GM19099 (cell line): Measurements from ENCODE around the gene GPR32.
A peak's percentile ranks its signal among the peaks of the same experiment; 100 is the strongest.

Experiments
- POLR2A ChIP-seq: IDR thresholded peaks from 3 replicates; pipeline ENCODE4 v1.6.1; 2011; ENCODE audit warnings: low read depth; ENCODE audit not compliant: insufficient read length; ENCODE audit errors: extremely low read depth

GPR32 gene

DNA sequence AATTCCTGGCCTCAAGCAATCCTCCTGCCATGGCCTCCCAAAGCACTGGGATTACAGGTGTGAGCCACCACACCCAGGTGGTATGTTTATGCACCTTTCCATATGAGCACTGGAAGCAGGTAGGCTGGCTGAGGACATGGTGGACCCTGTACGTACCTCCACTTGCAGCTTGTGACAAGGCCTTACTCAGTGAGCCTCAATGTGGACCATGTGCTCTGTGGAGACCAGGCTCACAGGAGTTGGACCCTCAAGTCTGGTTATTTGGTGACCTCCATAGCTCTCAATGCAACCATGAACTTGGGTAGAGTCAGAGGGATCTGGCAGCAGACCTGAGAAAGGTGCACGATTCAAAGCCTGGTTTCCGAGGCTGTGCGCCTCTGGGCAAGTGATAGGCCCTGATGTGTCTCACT, 25.4 kb downstream of the GPR32 start:
- TF ChIP-seq POLR2A, result no peak

DNA sequence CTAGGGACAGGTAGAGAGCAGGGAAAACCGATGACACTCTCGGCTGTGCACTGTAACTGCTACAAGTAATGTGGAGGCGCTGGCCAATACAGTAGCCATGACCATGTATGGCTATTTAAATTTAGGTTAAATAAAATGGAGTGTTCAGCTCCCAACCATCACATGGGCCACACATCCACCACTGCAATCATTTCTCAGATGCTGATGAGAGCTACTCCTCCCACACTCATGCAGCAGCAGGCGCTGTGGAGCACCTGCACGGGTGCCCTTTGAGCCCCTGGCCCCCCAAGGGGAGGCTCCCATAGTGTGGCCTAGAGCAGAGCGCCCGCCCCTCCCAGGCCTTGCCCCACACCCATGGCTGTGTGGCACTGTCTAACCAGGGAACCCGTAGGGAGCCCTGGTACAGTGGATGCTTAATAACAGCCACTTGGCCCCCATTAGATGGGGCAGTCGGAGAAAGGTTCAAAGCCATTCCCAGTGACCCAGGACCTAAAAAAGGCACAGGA, 25.9 kb downstream of the GPR32 start:
- TF ChIP-seq POLR2A, result peak; percentile 31

DNA sequence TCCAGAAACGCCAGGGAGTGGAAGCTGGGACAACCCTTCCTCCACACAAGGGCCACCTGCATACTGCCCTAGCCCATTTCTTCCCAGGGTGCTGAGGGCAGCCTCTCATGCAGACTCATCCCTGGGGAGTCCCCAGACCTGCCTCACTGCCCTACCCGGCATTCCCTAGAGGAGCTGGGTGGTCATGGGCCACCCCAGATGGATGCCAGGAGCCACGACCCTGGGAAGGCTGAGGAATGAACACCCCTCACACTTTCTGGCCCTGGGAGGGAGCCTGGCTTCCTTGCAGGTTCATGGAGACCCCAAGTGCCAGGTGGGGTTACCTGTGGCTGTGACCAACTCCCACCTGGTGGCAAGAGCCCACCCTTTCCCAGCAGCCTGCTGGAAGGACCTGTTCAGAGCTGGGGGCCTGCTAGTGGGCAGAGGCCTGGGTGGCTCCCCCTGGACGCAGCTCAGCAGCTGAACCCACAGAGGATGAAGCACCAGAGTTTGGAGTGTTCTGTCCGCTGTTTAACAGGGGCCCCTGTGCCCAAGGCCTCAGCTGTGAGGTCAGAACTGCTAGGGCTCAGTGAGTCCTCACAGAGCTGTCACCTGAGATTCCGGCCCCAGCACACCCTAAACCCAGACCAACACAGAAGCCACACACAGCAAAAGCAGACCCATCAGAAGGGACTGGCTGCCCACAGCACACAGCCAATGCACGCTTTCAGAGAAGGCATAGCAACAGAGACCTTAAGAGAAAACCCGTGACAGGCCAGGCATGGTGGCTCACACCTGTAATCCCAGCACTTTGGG, 26.6 kb downstream of the GPR32 start:
- TF ChIP-seq POLR2A, result peak; percentile 6

DNA sequence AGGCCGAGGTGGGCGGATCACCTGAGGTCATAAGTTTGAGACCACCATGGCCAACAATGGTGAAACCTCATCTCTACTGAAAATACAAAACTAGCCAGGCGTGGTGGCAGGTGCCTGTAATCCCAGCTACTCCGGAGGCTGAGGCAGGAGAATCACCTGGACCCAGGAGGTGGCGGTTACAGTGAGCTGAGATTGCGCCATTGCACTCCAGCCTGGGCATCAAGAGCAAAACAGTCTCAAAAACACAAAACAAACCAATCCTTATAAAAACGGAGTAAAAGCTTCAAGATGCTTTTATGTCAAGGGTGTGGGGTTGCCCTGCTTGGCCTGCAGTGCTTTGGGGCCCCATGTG, 27.1 kb downstream of the GPR32 start:
- no peak for TF ChIP-seq POLR2A

DNA sequence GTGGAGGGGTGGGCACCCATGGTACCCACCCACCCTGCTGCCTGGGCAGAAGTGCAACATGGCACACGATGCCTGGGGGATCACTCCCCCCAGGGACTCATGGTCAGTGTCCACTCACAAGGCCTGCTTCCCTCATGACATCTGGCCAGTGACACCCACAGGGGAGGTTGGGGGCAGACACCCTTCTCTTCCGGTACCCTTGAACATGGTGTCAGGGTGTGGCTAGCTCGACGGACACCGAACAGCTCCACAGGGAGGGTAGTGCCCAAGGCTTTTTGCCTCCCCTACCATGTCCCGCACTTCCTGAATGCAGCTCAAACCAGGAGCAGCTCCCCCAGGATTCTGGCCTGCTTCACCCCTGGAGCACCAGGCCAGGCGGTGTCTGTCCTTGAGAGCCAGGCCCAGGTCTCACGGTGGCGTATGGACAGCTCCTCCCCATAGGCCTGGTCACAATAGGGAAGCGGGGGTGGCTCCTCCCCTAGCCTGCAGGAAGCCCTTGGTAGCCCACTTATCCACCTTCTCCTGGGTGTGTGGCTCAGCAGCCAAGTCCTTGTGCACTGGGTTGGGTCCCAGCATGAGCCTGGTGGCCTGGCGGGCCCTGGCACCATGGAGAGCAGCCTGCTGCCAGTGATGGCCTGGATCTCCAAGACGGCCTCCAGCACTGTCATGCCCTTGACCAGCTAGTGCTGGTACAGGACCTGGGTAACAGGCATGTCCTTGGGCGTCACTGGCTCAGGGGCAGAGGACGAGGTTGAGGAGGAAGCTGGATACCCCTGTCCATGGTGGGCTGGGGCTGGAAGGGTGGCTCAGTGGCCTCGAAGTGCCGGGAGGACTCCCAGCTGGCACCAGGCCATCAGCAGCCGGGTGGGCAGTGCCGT, 27.8 kb downstream of the GPR32 start:
- TF ChIP-seq POLR2A, result peak; percentile 19

DNA sequence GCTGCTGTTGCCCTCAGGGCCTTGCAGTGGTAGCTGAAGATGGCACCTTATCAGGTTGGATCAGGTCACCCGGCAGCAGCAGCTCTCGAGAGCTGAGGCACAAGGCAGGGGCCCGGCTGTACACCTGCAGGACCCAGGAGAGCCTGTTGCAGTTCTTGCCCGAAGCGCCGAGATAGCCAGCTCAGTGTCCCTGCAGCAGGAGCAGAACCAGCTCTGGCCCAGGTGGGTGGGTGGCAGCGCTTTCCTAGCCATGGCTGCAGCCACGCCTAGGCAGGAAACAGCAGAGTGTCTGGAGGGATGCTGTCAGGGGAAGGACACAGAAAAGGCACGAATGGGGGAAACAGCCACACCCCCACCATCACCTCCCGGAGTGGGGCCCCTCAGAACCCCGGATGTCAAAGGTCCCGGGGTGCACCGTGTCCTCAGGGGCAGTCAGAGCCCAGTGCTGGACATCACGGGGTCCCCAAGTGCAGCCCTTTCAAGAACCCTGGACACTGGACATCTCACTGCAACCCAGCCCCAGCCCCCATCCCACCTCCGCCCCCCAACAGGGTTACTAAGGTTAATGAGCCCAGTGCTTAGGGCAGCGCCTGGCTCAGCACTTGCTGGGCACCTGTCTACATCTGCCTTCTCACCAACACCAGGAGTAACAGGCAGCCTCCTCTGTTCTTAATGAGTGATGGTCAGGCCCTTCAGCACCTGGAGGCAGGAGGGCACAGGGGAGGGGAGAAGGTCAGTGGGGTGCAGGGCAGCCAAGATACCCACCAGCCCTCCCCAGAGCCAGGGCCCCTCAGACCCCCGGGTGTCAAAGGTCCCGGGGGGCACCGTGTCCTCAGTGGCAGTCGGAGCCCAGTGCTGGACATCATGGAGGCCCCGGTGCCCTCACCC, 28.6 kb downstream of the GPR32 start:
- TF ChIP-seq POLR2A, result no peak

DNA sequence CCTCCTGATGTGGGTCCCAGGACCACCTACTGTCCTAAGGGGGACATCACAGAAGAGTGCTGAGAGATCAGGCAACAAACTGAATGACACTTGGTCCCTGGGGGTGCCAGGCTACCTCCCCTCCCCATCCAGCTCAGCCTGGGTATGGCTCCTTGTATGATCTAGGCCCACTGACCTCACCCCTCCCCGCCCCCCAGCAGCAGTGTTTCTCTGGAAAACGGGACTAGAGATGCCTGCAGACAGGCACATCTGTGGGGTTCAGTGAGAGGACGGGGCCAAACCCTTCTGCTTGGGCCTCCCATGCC, 29.2 kb downstream of the GPR32 start:
- no peak for TF ChIP-seq POLR2A

DNA sequence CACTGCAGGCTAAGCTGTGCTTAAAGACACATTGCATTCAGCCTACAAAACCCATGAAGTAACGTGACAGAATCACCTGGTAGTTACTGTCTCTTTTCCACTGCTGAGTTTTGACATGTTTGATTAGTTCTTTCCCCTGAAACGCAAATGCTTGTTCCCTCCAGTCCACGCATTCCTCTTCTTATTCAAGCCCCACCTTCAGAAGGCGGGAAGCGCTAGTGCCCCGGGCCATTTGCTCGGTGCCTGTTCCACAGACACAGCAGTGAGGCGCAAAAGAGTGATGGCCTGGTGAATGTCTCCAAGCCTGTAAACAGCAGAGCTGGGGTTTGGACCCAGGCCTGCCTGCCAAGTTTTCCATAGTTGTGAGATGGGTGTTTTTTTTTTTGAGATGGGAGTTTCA, 30.8 kb downstream of the GPR32 start:
- no peak for TF ChIP-seq POLR2A

DNA sequence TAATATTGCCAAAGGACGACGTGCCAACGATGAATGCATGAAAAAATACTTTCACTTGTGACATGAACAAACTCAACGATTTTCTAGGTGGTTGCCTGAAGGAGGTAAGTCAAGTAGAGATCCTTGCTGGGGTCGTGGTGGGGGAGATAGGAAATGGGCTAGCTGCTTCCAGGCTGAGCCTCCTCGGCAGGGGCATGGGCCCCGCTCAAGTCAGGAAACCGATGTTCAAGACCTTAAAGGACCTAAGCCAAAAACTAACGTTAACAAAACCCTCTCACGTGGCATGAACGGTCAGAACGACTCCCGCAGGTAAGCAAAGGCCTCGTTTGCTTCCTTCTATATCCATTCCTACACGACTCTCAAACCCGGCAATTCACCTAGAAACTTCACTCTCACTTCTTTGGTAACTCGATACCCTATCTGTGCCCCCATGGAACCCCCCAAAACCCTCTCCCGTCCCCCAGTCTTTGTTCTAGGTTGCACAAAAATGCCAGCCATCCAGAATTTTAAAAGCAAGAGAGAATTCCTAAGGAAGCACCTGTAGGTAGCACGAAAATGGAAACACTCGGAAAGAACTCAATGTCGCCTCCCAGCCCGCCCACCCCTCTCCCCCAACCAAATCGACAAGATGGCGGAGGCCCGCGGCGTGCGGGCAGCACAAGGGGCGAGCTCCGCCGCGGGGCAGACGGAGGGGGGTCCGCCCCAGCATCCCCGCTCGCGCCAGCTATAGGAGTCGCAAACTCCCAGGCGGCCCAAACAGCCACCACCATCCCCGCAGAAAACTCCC, 33.6 kb downstream of the GPR32 start:
- TF ChIP-seq POLR2A, result no peak

DNA sequence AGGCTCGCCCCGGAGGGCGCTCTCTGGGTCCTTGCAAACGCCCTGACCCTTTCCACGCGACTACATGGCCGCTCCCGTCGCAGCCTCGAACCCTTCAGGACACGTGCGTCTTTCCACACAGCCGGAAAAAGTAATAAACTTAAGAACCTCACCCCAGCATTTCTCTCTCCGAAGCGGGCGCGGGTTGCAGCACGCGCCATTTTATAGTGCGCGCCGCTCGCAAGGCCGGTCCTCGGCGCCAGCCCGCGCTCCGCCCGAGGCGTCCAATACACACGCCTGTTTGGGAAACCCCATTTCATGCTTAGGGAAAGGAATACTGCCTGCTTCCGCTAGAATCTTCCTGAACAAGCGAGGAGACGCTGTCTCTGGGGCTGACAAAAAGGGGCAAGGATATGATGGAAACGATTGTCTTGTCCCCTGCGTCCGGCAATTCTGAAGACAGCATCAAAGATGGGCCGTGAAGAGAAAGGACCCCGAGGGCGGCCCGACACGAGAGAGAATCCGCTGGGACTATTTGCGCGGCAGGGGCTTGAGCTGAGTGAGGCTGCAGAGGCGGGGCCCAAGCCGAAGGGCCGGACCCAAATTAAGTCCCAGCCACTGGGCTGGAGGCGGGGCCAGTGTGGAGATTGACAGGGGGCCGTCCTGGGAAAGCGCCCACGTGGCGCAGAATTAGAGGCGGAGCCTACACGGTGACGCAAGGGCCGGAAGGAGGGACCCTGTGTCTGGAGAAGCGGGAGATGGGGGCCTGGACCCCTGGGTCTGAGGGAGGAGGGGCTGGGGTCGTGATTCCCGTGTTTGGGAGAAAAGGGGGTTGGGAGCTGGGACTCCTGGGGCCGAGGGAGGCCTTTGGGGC, 34.4 kb downstream of the GPR32 start:
- peak; percentile 99 for TF ChIP-seq POLR2A

DNA sequence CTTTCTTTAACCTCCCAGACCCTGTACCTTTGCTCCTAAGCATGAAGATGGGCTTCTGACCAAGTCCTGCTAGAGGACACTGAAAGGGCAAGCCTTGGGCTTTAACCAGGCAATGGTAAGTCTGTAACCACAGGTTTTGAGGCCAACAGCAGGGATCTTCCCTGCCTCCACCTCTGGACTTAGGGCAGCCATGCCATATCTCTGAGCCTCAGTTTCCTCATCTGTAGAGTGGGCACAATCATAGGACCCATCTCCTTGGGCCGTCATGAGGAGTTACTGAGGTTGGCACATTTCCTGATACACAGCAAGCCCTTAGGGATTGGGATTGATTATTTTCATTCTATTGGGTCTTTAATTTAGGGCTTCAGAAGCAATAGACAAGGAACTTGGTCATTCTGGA, 38.6 kb downstream of the GPR32 start:
- TF ChIP-seq POLR2A, result no peak

DNA sequence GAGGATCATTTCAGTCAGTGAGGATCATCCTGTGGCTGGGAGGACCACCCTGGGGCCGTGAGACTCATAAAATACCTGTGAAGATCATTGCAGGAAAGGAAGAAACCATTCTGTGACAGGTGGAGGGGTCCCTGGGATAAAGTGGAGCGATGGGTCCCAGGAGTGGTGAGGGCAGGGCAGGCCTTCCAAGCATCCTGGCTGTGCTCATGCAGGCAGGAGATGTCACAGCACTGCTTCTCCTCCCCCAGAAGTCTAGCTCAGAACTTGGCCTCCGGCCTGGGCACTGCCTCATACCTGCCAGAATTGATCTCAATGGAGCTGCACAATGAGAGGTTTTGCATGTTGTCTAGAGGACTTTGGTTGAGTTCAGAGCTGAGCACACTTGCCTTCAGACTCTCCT, 42.2 kb downstream of the GPR32 start:
- no peak for TF ChIP-seq POLR2A

DNA sequence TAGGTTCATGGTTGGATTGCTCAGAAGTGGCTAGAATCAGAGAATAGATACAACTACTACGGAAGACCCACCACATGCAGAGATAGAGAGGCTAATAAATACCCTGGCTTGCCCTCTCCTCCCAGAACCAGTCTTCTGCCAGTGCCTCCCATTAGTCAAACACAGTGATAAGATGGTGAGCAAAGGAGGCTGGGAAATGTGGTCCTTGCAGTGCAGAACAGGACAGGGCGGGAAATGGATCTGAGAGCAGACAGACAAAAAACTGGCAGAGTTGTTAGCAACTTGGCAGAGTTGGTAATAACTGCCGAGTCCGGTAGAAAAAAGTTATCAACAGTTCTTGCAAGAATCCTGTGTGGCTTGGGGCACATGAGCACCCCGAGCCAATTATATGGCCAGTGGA, 44.6 kb downstream of the GPR32 start:
- TF ChIP-seq POLR2A, result no peak

DNA sequence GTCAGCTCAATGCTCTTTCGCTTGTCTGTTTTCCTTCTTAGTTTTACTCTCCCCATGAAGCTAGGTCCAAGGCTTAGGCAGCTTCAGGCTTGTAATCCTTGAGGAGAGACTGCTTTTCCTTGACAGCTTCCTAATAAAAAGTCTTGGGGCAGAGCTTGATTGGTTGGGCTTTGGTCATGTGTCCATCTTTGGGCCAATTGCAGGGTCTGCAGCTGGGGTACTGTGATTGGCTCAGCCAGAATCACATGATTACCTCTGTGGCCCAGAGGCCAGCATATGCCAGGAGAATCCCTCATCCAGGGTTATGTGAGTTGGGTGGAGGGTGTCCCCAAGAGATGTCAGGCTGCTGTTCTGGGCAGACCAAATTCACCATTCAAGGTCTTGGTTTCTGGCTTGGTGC, 45.2 kb downstream of the GPR32 start:
- TF ChIP-seq POLR2A, result no peak
